Keratinocyte (primary cell): ENCODE data around the gene LHFPL6.

Experiments used
- CTCF ChIP-seq, 3 experiments: IDR thresholded peaks in 1 of 3; conservative IDR thresholded peaks in 1 of 3; optimal IDR thresholded peaks in 1 of 3; 2 replicates in 2 of 3; 3 replicates in 1 of 3; pipeline versions ENCODE3 to v1.5.1; 2011; ENCODE audit warnings: low read length in 3 of 3, mild to moderate bottlenecking in 3 of 3, moderate library complexity in 2 of 3, control low read depth in 1 of 3, inconsistent platforms in 1 of 3; ENCODE audit not compliant: insufficient read depth in 2 of 3; ENCODE audit errors: extremely low read depth in 1 of 3
- EZH2 ChIP-seq: IDR thresholded peaks from one replicate; pipeline ENCODE4 v1.6.1; 2012; ENCODE audit warnings: inconsistent platforms, mild to moderate bottlenecking, low read length, moderate library complexity

GRCh38 chr13:39587939-39588338 is 15.1 kb downstream of the LHFPL6 start:
- TF ChIP-seq CTCF (optimal IDR thresholded peaks at IDR 0.05 in 1 of 3, IDR thresholded peaks at IDR 0.05 in 1 of 3, conservative IDR thresholded peaks at IDR 0.05 in 1 of 3; ENCODE audit: extremely low read depth in 1 of 3, insufficient read depth in 2 of 3, low read length in 3 of 3) = no peak
- no peak for TF ChIP-seq EZH2
